Transverse colon (tissue), 4 donors: ENCODE results near the gene POMT1. TPM values are rescaled to one million over a fixed set of nuclear protein-coding genes. Genes with fewer than 3 reads are reported as not detected.
A peak's percentile ranks its signal among the peaks of the same experiment; 100 is the strongest.
"Not testable (repeated sequence)": the region's sequence is repeated elsewhere in the genome, so short reads cannot be mapped to it uniquely, and the experiment has no call there.

Source experiments
- DNase-seq: peaks from one replicate; pipeline ENCODE4 v3.0.0-alpha.2; 2019
- H3K27ac ChIP-seq, 4 donors: fragments of 200-600 bp; sonication (generic); 2 replicates each; pipeline ENCODE4 v1.5.1; 2016 to 2018; ENCODE audit warnings: inconsistent platforms in 4 of 4
- H3K27me3 ChIP-seq: fragments of 200-600 bp; sonication (generic); 2 replicates; pipeline ENCODE4 v1.5.1; 2017; ENCODE audit warnings: inconsistent platforms
- H3K36me3 ChIP-seq, 4 donors: fragments of 200-600 bp; sonication (generic); 2 replicates each; pipeline ENCODE4 v1.5.1; 2017 to 2019; ENCODE audit warnings: inconsistent platforms in 4 of 4
- H3K4me1 ChIP-seq, 4 donors: fragments of 200-600 bp; sonication (generic); 2 replicates each; pipeline ENCODE4 v1.5.1; 2017 to 2020; ENCODE audit warnings: inconsistent platforms in 4 of 4
- H3K4me3 ChIP-seq, 4 donors: fragments of 200-600 bp; sonication (generic); 1 replicate in 1 of 4; 2 replicates in 3 of 4; pipeline versions ENCODE4 v1.5.1 to v1.6.1; 2017 to 2019; ENCODE audit warnings: inconsistent platforms in 4 of 4
- H3K9me3 ChIP-seq, 2 donors: fragments of 200-600 bp; sonication (generic); 2 replicates each; pipeline ENCODE4 v1.5.1; 2017 to 2019; ENCODE audit warnings: inconsistent platforms in 2 of 2
- EP300 ChIP-seq: sonication (generic); formaldehyde crosslinking; IDR thresholded peaks from one replicate; pipeline ENCODE4 v1.6.1; 2017; ENCODE audit warnings: antibody characterized with exemption, low read depth
- POLR2A ChIP-seq: fragments of 450-650 bp; IDR thresholded peaks from one replicate; pipeline ENCODE4 v1.6.1; 2016; ENCODE audit warnings: antibody characterized with exemption, mild to moderate bottlenecking, moderate library complexity
- POLR2AphosphoS5 ChIP-seq, 3 donors: sonication (generic); formaldehyde crosslinking; IDR thresholded peaks; one replicate each; pipeline ENCODE4 v1.6.1; 2016; ENCODE audit warnings: antibody characterized with exemption in 3 of 3
- WGBS, 2 donors: methylation state at CpG; one replicate each; pipeline ENCODE4 v1.1.5; 2018; ENCODE audit warnings: low coverage in 1 of 2; 5-methylcytosine and 5-hydroxymethylcytosine counted together
- in situ Hi-C, 4 donors: fragments of 200-750 bp; cut with MboI; loops; one replicate each; pipeline versions ENCODE4 v1.15.0 to v1.15.1; 2017; ENCODE audit warnings: low sequenced_read_pairs in 3 of 4, low pct_ligation_motif_present in 1 of 4, low pct_unique_long_range_greater_than_20kb in 1 of 4
- intact Hi-C: fragments of 100-400 bp; cut with DNase I; formaldehyde crosslinking; loops from one replicate; pipeline ENCODE4 v1.15.1; 2023; ENCODE audit warnings: low total_unique reads
- total RNA-seq, 4 donors: library from RNA; depleted of rRNA; stranded (reverse); fragments of >200 nt; gene quantifications; one replicate each; pipeline ENCODE4 v1.1.0, GENCODE V29; 2016
- TF ChIP-seq, protein P1 (sequence below), 5 experiments: fragments of 200-600 bp in 3 of 5; fragments of 450-650 bp in 2 of 5; sonication (generic) in 3 of 5; IDR thresholded peaks; 1 replicate in 2 of 5; 2 replicates in 3 of 5; pipeline ENCODE4 v1.5.1; 2016 to 2017; ENCODE audit warnings: antibody characterized with exemption in 5 of 5, inconsistent platforms in 3 of 5, mild to moderate bottlenecking in 2 of 5, moderate library complexity in 1 of 5

The POMT1 gene, protein sequence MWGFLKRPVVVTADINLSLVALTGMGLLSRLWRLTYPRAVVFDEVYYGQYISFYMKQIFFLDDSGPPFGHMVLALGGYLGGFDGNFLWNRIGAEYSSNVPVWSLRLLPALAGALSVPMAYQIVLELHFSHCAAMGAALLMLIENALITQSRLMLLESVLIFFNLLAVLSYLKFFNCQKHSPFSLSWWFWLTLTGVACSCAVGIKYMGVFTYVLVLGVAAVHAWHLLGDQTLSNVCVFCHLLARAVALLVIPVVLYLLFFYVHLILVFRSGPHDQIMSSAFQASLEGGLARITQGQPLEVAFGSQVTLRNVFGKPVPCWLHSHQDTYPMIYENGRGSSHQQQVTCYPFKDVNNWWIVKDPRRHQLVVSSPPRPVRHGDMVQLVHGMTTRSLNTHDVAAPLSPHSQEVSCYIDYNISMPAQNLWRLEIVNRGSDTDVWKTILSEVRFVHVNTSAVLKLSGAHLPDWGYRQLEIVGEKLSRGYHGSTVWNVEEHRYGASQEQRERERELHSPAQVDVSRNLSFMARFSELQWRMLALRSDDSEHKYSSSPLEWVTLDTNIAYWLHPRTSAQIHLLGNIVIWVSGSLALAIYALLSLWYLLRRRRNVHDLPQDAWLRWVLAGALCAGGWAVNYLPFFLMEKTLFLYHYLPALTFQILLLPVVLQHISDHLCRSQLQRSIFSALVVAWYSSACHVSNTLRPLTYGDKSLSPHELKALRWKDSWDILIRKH
- total RNA-seq = 100 to 1,000 TPM in 1 of 4 donors, 10 to 100 TPM in 3; 37.5 to 178 (median 69.5) TPM

DNA sequence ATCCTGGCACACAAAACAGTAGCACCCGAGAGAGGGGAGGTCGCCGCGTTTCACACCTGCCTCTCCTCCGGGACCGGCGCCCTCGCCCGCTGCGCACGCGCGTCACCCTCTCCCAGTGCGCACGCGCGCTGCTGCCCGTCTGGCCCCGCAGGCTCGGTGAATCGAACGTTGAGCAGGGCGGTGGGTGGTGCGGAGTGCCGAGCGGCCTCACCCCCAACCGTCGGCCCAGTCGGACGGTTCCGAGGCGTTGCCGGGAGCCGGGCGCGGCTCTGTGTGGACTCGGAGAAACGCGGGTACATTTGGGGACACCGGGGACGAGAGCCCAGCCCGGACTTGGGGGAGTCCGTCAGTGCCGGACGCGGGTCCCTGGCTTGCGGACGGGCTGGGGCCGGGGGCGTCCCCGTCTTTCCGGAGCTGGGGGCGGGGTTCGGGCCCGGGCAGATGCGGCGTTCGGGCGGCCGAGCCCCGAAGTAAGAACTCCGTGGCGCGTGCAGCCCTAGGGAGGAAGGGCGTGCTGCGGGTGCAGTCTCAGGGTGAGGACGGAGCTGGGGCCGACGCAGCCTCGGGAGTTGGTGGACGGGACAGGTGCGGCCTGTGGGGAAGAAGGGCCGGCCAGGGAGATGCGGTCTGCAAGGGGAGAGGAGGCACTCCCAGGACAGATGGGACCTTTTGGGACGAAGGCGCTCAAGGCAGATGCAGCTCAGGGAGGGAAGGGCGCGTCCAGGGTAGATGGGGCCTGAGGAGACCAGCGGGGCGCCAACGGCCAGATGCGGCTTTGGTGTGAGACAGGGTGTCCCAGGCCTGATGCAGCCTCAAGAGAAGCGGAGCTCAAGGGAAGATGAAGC, at the start of gene POMT1:
TSS of gene POMT1 (plus strand) at position 138 of the 845 bp plus-strand sequence. CDS start 1,301 bp downstream, outside the sequence.
- WGBS, 2 donors = 0% methylated on average over 66 of the region's 83 CpGs; no CpG with 5 or more reads in 1 of the 2 donors
- in situ Hi-C loops (no loop called here), intact Hi-C loops (no loop called here)

DNA sequence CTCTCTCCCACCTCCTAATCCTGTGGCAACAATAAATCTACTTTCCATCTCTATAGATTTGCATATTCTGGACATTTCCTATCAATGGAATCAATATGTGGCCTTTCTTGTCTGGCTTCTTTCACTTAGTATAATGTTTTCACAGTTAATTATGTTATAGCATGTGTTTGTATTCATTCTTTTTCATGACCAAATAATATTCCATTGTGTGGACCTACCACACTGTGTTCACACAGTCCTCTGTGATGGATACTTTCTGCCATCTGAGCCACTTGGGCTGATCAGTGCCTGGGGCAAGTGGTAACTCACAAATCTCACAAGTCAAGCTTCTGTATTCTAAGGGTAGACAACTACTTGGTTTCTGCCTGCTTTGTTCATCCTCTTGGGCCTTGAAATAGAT, 48.7 kb upstream of the POMT1 start:
- DNase-seq = no peak
- H3K4me3 ChIP-seq = no peak overlapping the region
- peaks cover 0 to 75% (median 33%) of the 10 kb centered on the region in 4 donors for H3K36me3 ChIP-seq
- no peak overlapping the region for H3K27ac ChIP-seq
- H3K27me3 ChIP-seq = no peaks in the 10 kb centered on the region
- H3K9me3 ChIP-seq = no peaks in the 10 kb centered on the region
- in situ Hi-C loops = loop anchor here in 1 of 4 donors (25.0 kb wide), 1 partner anchor 292 kb away; no protein-coding TSS in a partner anchor
- TF ChIP-seq POLR2A (no peak), EP300 (no peak), POLR2AphosphoS5 (IDR thresholded peaks at IDR 0.05) (no peak)
- TF ChIP-seq, protein P1, sequence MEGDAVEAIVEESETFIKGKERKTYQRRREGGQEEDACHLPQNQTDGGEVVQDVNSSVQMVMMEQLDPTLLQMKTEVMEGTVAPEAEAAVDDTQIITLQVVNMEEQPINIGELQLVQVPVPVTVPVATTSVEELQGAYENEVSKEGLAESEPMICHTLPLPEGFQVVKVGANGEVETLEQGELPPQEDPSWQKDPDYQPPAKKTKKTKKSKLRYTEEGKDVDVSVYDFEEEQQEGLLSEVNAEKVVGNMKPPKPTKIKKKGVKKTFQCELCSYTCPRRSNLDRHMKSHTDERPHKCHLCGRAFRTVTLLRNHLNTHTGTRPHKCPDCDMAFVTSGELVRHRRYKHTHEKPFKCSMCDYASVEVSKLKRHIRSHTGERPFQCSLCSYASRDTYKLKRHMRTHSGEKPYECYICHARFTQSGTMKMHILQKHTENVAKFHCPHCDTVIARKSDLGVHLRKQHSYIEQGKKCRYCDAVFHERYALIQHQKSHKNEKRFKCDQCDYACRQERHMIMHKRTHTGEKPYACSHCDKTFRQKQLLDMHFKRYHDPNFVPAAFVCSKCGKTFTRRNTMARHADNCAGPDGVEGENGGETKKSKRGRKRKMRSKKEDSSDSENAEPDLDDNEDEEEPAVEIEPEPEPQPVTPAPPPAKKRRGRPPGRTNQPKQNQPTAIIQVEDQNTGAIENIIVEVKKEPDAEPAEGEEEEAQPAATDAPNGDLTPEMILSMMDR (IDR thresholded peaks at IDR 0.05) = no peak
- H3K4me1 ChIP-seq = no peaks in the 10 kb centered on the region
- intact Hi-C loops = no loop called here

More for the DNA sequence above, at the start of gene POMT1:
- TF ChIP-seq EP300 = no peak
- TF ChIP-seq, protein P1 (IDR thresholded peaks at IDR 0.05) = no peak
- peak; percentile 48 for TF ChIP-seq POLR2A
- TF ChIP-seq POLR2AphosphoS5 (IDR thresholded peaks at IDR 0.05) = peak; percentile 61 to 87 (median 80)
- peak; percentile 91 for DNase-seq
- Histone ChIP-seq H3K36me3 (peaks cover 0 to under 1% (median 0%) of the 10 kb centered on the region in 4 donors), H3K4me3 (peak within 1 kb of the TSS; percentile 67 to 89 (median 79)), H3K27me3 (no peaks in the 10 kb centered on the region), H3K4me1 (peaks cover 9 to 25% (median 16%) of the 10 kb centered on the region in 4 donors), H3K27ac (peak within 1 kb of the TSS; percentile 74 to 87 (median 82)), H3K9me3 (no peaks in the 10 kb centered on the region)

DNA sequence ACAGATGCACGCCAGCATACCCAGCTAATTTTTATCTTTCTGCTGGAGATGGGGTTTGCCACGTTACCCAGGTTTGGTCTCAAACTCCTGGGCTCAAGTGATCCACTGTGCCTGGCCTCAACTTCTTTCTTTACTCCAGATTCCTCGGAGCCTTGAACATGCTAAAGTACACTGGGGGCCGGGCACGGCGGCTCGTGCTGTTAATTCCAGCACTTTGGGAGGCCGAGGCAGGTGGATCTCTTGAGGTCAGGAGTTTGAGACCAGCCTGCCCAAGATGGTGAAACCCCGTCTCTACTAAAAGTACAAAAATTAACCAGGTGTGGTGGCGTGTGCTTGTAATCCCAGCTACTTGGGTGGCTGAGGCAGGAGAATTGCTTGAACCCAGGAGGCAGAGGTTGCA, 47.1 kb upstream of the POMT1 start:
- in situ Hi-C loops = loop anchor here in 1 of 4 donors (25.0 kb wide), 1 partner anchor 293 kb away; no protein-coding TSS in a partner anchor
- H3K36me3 ChIP-seq = peaks cover 0 to 82% (median 38%) of the 10 kb centered on the region in 4 donors
- H3K4me1 ChIP-seq, H3K4me3 ChIP-seq, H3K27me3 ChIP-seq, H3K9me3 ChIP-seq, DNase-seq, H3K27ac ChIP-seq, intact Hi-C loops: not testable (repeated sequence)
- WGBS, 2 donors = 93 to 96% methylated on average over 4 to 10 of the region's 10 CpGs

DNA sequence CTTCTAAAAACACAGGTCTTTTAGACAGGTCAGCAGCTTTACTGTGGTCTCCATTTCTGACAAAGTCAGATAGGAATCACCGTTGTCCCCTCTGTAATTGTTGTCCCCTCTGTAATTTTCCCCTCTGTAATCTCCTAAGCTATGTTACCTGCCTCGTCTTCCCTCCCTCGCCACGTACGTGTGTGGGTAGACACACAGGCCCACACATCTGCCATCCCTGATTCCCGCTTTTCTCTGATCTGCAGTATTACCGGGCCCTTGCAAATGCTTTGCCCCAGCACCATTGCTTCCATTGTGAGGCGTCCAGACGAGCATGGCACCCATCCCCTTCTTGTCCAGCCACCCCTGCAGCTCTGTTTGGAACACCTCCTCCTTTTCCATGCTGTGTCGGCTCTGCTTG, 45.0 kb upstream of the POMT1 start:
- WGBS, 2 donors = 90 to 97% methylated on average over 7 to 10 of the region's 10 CpGs
- DNase-seq = no peak
- TF ChIP-seq, protein P1 (IDR thresholded peaks at IDR 0.05) = no peak
- no peak for TF ChIP-seq POLR2A
- no peak for TF ChIP-seq POLR2AphosphoS5 (IDR thresholded peaks at IDR 0.05)
- TF ChIP-seq EP300 = no peak

More for the DNA sequence above, 45.0 kb upstream of the POMT1 start:
- in situ Hi-C loops (loop anchor here in 1 of 4 donors (25.0 kb wide), 1 partner anchor 295 kb away; no protein-coding TSS in a partner anchor), intact Hi-C loops (no loop called here)
- Histone ChIP-seq H3K27me3 (no peaks in the 10 kb centered on the region), H3K9me3 (no peaks in the 10 kb centered on the region), H3K36me3 (peaks cover 0 to 78% (median 37%) of the 10 kb centered on the region in 4 donors), H3K27ac (no peak overlapping the region), H3K4me3 (no peak overlapping the region), H3K4me1 (no peaks in the 10 kb centered on the region)
